Progenitor cell of endocrine pancreas (in vitro differentiated cells): ENCODE measurements around the gene AXDND1. TPM values are rescaled to one million over a fixed set of nuclear protein-coding genes. Genes with fewer than 3 reads are reported as not detected.

Source experiments
- DNase-seq: peaks from one replicate; pipeline ENCODE4 v3.0.0; 2021; ENCODE audit warnings: low spot score; ENCODE audit not compliant: unreplicated experiment
- H3K27ac Mint-ChIP-seq: 2 replicates; pipeline ENCODE4 v1.8.0; 2021; ENCODE audit warnings: mild to moderate bottlenecking, moderate library complexity, mixed read lengths
- H3K27me3 Mint-ChIP-seq: 2 replicates; pipeline ENCODE4 v1.8.0; 2021; ENCODE audit warnings: mixed read lengths
- H3K36me3 Mint-ChIP-seq: 2 replicates; pipeline ENCODE4 v1.8.0; 2022; ENCODE audit warnings: mixed read lengths; ENCODE audit not compliant: insufficient read depth
- H3K4me1 Mint-ChIP-seq: 2 replicates; pipeline ENCODE4 v1.8.0; 2021; ENCODE audit warnings: low read depth, mixed read lengths
- H3K4me3 Mint-ChIP-seq: 2 replicates; pipeline ENCODE4 v1.8.0; 2021; ENCODE audit warnings: low read depth, mild to moderate bottlenecking, moderate library complexity, mixed read lengths
- H3K9me3 Mint-ChIP-seq: 2 replicates; pipeline ENCODE4 v1.8.0; 2021; ENCODE audit warnings: low read depth, mixed read lengths
- CTCF ChIP-seq: fragments of 200-600 bp; sonication (generic); IDR thresholded peaks from one replicate; pipeline ENCODE4 v1.5.0; 2021; ENCODE audit warnings: antibody characterized with exemption, mild to moderate bottlenecking; ENCODE audit not compliant: unreplicated experiment
- total RNA-seq: library from RNA; stranded (reverse); gene quantifications from 2 replicates; pipeline ENCODE4 v1.2.1, GENCODE V29; 2021

The AXDND1 gene
- total RNA-seq, 1 donor from 2014 or later: 2.5 TPM

GRCh38 chr1:179476484-179476883 lies 110.7 kb downstream of the AXDND1 start:
- Mint-ChIP-seq H3K4me3 (no peak overlapping the region), H3K9me3 (peaks cover 49% of the 10 kb centered on the region), H3K27ac (no peak overlapping the region), H3K27me3 (no peaks in the 10 kb centered on the region), H3K4me1 (no peaks in the 10 kb centered on the region), H3K36me3 (peaks cover 19% of the 10 kb centered on the region)
- TF ChIP-seq CTCF: no peak
- no peak for DNase-seq

GRCh38 chr1:179478370-179478769 lies 112.6 kb downstream of the AXDND1 start:
- peaks cover 19% of the 10 kb centered on the region for H3K36me3 Mint-ChIP-seq
- no peak for TF ChIP-seq CTCF
- no peak for DNase-seq
- H3K9me3 Mint-ChIP-seq: peaks cover 52% of the 10 kb centered on the region
- no peaks in the 10 kb centered on the region for H3K27me3 Mint-ChIP-seq
- H3K27ac Mint-ChIP-seq: no peak overlapping the region
- H3K4me1 Mint-ChIP-seq: no peaks in the 10 kb centered on the region
- no peak overlapping the region for H3K4me3 Mint-ChIP-seq

GRCh38 chr1:179490611-179491010 lies 124.8 kb downstream of the AXDND1 start:
- Mint-ChIP-seq H3K4me1 (no peaks in the 10 kb centered on the region), H3K4me3 (no peak overlapping the region), H3K36me3 (no peaks in the 10 kb centered on the region), H3K27ac (no peak overlapping the region), H3K27me3 (no peaks in the 10 kb centered on the region), H3K9me3 (peaks cover 9% of the 10 kb centered on the region)
- TF ChIP-seq CTCF: no peak
- no peak for DNase-seq

- no peak overlapping the region for H3K27ac Mint-ChIP-seq
- no peaks in the 10 kb centered on the region for H3K27me3 Mint-ChIP-seq
- no peak for DNase-seq
- H3K36me3 Mint-ChIP-seq: no peaks in the 10 kb centered on the region
- TF ChIP-seq CTCF: no peak
- H3K4me1 Mint-ChIP-seq: no peaks in the 10 kb centered on the region
- peaks cover 8% of the 10 kb centered on the region for H3K9me3 Mint-ChIP-seq
- no peak overlapping the region for H3K4me3 Mint-ChIP-seq
Observed at GRCh38 chr1:179493323-179493722, 127.6 kb downstream of the AXDND1 start.

GRCh38 chr1:179506199-179506598 lies 140.4 kb downstream of the AXDND1 start:
- TF ChIP-seq CTCF: no peak
- Mint-ChIP-seq H3K4me3 (no peak overlapping the region), H3K27me3 (peaks cover 8% of the 10 kb centered on the region), H3K9me3 (peaks cover 3% of the 10 kb centered on the region), H3K36me3 (no peaks in the 10 kb centered on the region), H3K4me1 (peaks cover 13% of the 10 kb centered on the region), H3K27ac (no peak overlapping the region)
- no peak for DNase-seq
